KMS-11 (cell line): ENCODE data around the gene CSKMT.
A peak's percentile ranks its signal among the peaks of the same experiment; 100 is the strongest.

Experiments used
- H2AFZ ChIP-seq: fragments of 200-600 bp; sonication (generic); 2 replicates; pipeline ENCODE4 v1.6.1; 2016; ENCODE audit warnings: antibody characterized with exemption, mixed run types, low read depth
- H3K27ac ChIP-seq: fragments of 200-600 bp; sonication (generic); 2 replicates; pipeline ENCODE4 v1.6.1; 2016; ENCODE audit warnings: mild to moderate bottlenecking, mixed run types
- H3K27me3 ChIP-seq: fragments of 200-600 bp; sonication (generic); 2 replicates; pipeline ENCODE4 v1.6.1; 2017; ENCODE audit warnings: mild to moderate bottlenecking, low read depth, mixed run types, moderate library complexity; ENCODE audit not compliant: insufficient read depth
- H3K36me3 ChIP-seq: fragments of 200-600 bp; sonication (generic); 2 replicates; pipeline ENCODE4 v1.6.1; 2017; ENCODE audit warnings: mild to moderate bottlenecking, mixed run types; ENCODE audit not compliant: insufficient read depth
- H3K4me1 ChIP-seq: fragments of 200-600 bp; sonication (generic); 2 replicates; pipeline ENCODE4 v1.6.1; 2016; ENCODE audit warnings: mild to moderate bottlenecking, low read depth, mixed run types; ENCODE audit not compliant: poor library complexity, severe bottlenecking
- H3K4me2 ChIP-seq: fragments of 200-600 bp; sonication (generic); 2 replicates; pipeline ENCODE4 v1.7.0; 2016; ENCODE audit warnings: mild to moderate bottlenecking, mixed run types
- H3K4me3 ChIP-seq: fragments of 200-600 bp; sonication (generic); IDR thresholded peaks from 2 replicates; pipeline ENCODE4 v1.6.1; 2017; ENCODE audit warnings: low read depth, low read length, mixed read lengths; ENCODE audit not compliant: insufficient read depth
- H3K79me2 ChIP-seq: fragments of 200-600 bp; sonication (generic); 2 replicates; pipeline ENCODE4 v1.6.1; 2016; ENCODE audit warnings: low read depth, mixed run types; ENCODE audit not compliant: insufficient read depth
- H3K9ac ChIP-seq: fragments of 200-600 bp; sonication (generic); 2 replicates; pipeline ENCODE4 v1.6.1; 2016; ENCODE audit warnings: mild to moderate bottlenecking, mixed run types
- H4K20me1 ChIP-seq: fragments of 200-600 bp; sonication (generic); 2 replicates; pipeline ENCODE4 v1.6.1; 2016; ENCODE audit warnings: mild to moderate bottlenecking, mixed run types; ENCODE audit not compliant: insufficient read depth
- CTCF ChIP-seq: fragments of 200-600 bp; sonication (generic); conservative IDR thresholded peaks from 2 replicates; pipeline ENCODE4 v1.6.1; 2017; ENCODE audit warnings: low read depth, mild to moderate bottlenecking, antibody characterized with exemption, low read length, moderate library complexity, mixed read lengths

The CSKMT gene

GRCh38 chr11:62621567-62622470, 43.3 kb upstream of the CSKMT start, which contains the start of gene B3GAT3:
TSS of gene B3GAT3 (minus strand) at chr11:62621986. CDS start at chr11:62621947, 39 bp downstream.
- Histone ChIP-seq H3K9ac (peak within 1 kb of the TSS; percentile 65; the same call in 1 of the 2 replicates), H3K4me1 (peaks cover 22% of the 10 kb centered on the region), H2AFZ (peak within 1 kb of the TSS; percentile 70; the same call in 1 of the 2 replicates), H3K79me2 (no peaks in the 10 kb centered on the region), H3K27ac (peak within 1 kb of the TSS; percentile 56), H3K4me3 (no peak within 1 kb of the TSS), H3K36me3 (no peaks in the 10 kb centered on the region), H4K20me1 (no peaks in the 10 kb centered on the region), H3K27me3 (no peaks in the 10 kb centered on the region), H3K4me2 (peak within 1 kb of the TSS; percentile 71)
- TF ChIP-seq CTCF: no peak

- H3K4me3 ChIP-seq: no peak overlapping the region
- H3K9ac ChIP-seq: peak overlapping the region; percentile 20; the same call in 1 of the 2 replicates
- H2AFZ ChIP-seq: peak overlapping the region; percentile 70; the same call in 1 of the 2 replicates
Measured at GRCh38 chr11:62622476-62623089, 42.5 kb upstream of the CSKMT start.

GRCh38 chr11:62627713-62628112, 37.4 kb upstream of the CSKMT start:
- H3K79me2 ChIP-seq: no peaks in the 10 kb centered on the region
- no peak overlapping the region for H3K4me3 ChIP-seq
- TF ChIP-seq CTCF: no peak
- H3K9ac ChIP-seq: no peak overlapping the region
- no peak overlapping the region for H3K4me2 ChIP-seq
- no peak overlapping the region for H2AFZ ChIP-seq
- H4K20me1 ChIP-seq: no peaks in the 10 kb centered on the region
- H3K4me1 ChIP-seq: peaks cover under 1% of the 10 kb centered on the region
- H3K27me3 ChIP-seq: no peaks in the 10 kb centered on the region
- no peak overlapping the region for H3K27ac ChIP-seq
- H3K36me3 ChIP-seq: peaks cover 5% of the 10 kb centered on the region; the same call in 1 of the 2 replicates

More at GRCh38 chr11:62622476-62623089, 42.5 kb upstream of the CSKMT start:
- Histone ChIP-seq H3K4me2 (peak overlapping the region; percentile 47), H4K20me1 (no peaks in the 10 kb centered on the region), H3K27ac (peak overlapping the region; percentile 56), H3K36me3 (no peaks in the 10 kb centered on the region), H3K79me2 (no peaks in the 10 kb centered on the region), H3K4me1 (peaks cover 22% of the 10 kb centered on the region), H3K27me3 (no peaks in the 10 kb centered on the region)
- no peak for TF ChIP-seq CTCF

GRCh38 chr11:62632492-62632891, 32.6 kb upstream of the CSKMT start:
- Histone ChIP-seq H3K27ac (no peak overlapping the region), H3K36me3 (peaks cover 5% of the 10 kb centered on the region; the same call in 1 of the 2 replicates), H4K20me1 (no peaks in the 10 kb centered on the region), H3K4me3 (no peak overlapping the region), H3K9ac (no peak overlapping the region), H2AFZ (no peak overlapping the region), H3K79me2 (no peaks in the 10 kb centered on the region; the same call in 1 of the 2 replicates), H3K4me1 (no peaks in the 10 kb centered on the region), H3K27me3 (no peaks in the 10 kb centered on the region), H3K4me2 (no peak overlapping the region)
- TF ChIP-seq CTCF: no peak
